ENCODE results near the gene C17orf107.

DNA sequence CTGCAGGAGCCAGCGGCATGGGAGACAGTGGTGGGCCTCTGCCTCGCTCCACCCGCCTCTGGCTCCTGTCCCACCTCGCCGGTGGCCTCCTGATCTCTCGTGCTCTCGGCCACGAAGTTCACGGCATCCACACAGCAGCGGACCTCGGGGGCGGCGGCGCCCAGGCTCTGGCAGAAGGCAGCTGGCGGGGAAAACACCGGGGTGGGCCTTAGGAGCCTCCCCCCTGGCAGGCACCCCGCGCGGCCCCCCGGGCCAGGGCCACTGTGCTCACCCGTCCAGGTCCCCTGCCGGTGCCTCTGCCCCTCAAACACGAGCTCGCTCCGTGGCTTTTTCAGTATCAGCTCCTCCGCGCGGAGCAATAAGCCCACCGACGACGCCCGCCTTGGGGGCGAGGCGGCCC is 409 bp upstream of the C17orf107 start:
- TF ChIP-seq, protein P1, sequence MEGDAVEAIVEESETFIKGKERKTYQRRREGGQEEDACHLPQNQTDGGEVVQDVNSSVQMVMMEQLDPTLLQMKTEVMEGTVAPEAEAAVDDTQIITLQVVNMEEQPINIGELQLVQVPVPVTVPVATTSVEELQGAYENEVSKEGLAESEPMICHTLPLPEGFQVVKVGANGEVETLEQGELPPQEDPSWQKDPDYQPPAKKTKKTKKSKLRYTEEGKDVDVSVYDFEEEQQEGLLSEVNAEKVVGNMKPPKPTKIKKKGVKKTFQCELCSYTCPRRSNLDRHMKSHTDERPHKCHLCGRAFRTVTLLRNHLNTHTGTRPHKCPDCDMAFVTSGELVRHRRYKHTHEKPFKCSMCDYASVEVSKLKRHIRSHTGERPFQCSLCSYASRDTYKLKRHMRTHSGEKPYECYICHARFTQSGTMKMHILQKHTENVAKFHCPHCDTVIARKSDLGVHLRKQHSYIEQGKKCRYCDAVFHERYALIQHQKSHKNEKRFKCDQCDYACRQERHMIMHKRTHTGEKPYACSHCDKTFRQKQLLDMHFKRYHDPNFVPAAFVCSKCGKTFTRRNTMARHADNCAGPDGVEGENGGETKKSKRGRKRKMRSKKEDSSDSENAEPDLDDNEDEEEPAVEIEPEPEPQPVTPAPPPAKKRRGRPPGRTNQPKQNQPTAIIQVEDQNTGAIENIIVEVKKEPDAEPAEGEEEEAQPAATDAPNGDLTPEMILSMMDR (IDR thresholded peaks at IDR 0.05; ENCODE audit: poor library complexity, severe bottlenecking), result no peak
- no peak for TF ChIP-seq REST (IDR thresholded peaks at IDR 0.05; ENCODE audit: borderline replicate concordance)
- no peak for TF ChIP-seq EP300 (conservative IDR thresholded peaks at IDR 0.05; ENCODE audit: poor library complexity, severe bottlenecking)
- TF ChIP-seq POLR2AphosphoS5 (IDR thresholded peaks at IDR 0.05), result no peak
- no peak for TF ChIP-seq RAD21 (conservative IDR thresholded peaks at IDR 0.05)
- TF ChIP-seq EZH2 (IDR thresholded peaks at IDR 0.05; ENCODE audit: borderline replicate concordance, insufficient read depth, low read length, poor library complexity, severe bottlenecking), result no peak
- TF ChIP-seq SMC3 (conservative IDR thresholded peaks at IDR 0.05; ENCODE audit: poor library complexity), result no peak

All from neural cell (in vitro differentiated cells).